Measurements from ENCODE around the gene ZNF160. TPM values are rescaled to one million over a fixed set of nuclear protein-coding genes. Genes with fewer than 3 reads are reported as not detected.
"Not testable (repeated sequence)": the region's sequence is repeated elsewhere in the genome, so short reads cannot be mapped to it uniquely, and the experiment has no call there.

Gene ZNF160
- polyA plus RNA-seq, 4 donors, result 29.5 to 90.9 (median 48.3) TPM

DNA sequence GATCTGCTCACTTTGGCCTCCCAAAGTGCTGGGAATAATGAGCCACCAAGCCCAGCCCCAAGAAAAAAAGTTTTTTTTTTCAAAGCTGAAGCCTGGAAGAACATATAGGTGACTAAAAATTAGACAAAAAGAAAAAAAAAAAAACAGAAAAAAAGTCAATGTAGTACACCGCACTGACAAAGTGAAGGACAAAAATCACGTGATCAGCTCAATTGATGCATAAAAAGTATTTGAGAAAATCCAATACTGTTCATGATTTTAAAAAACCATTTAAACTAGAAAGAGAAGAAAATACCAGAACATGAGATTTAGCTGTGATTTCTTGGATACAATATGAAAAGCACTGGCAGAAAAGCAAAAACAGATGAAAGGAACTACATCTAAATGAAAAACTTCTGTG, 69.2 kb downstream of the ZNF160 start:
- DNase-seq (ENCODE audit: low read depth in 4 of 4, low spot score in 2 of 4), result no peak

DNA sequence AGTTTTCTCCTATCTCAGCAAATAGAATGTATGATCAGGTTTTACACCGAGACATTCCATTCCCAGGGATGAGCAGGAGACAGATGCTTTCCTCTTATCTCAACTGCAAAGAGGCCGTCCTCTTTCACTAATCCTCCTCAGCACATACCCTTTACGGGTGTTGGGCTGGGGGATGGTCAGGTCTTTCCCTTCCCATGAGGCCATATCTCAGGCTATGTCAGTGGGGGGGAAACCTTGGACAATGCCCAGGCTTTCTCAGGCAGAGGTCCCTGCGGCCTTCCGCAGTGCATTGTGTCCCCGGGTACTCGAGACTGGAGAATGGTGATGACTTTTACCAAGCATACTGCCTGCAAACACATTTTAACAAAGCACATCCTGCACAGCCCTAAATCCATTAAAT, 74.9 kb downstream of the ZNF160 start:
- not testable (repeated sequence) for DNase-seq (ENCODE audit: low read depth in 4 of 4, low spot score in 2 of 4)

DNA sequence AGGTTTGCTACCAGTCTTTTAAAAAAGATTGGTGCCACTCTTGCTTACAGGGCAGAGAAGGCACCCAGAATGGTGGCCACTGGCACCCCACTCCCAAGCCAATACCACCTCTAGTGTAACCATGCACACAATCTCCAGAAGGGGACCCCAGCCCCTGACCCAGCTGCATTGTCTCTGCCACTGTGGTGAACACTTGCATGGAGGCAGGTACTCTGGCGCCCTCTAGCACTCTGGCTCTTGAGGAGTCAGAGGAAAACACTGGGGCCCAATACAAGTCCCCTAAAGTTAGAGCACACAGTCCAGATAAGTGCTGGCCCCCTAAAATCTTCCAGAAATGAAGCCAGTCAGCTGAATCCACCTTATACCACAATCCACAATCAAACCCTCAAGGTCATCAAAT, 83.5 kb downstream of the ZNF160 start:
- DNase-seq (ENCODE audit: low read depth in 4 of 4, low spot score in 2 of 4), result no peak

Other genes starting within 250 kb of the ZNF160 start
- 10 to 100 TPM; 28.9 to 51.0 (median 37.3) TPM for gene ZNF468, start 245.8 kb downstream of the ZNF160 start, polyA plus RNA-seq (ENCODE audit: insufficient read length in 4 of 4)
- 10 to 100 TPM; 14.7 to 49.8 (median 32.0) TPM for gene ZNF320, start 205.8 kb downstream of the ZNF160 start, polyA plus RNA-seq (ENCODE audit: insufficient read length in 4 of 4)
- gene ZNF888, start 180.0 kb downstream of the ZNF160 start, polyA plus RNA-seq (ENCODE audit: insufficient read length in 4 of 4), result 10 to 100 TPM in 3 of 4 donors, 1 to 10 TPM in 1; 9.5 to 18.1 (median 12.9) TPM
- 10 to 100 TPM; 11.9 to 18.3 (median 15.7) TPM for gene ZNF816, start 140.5 kb downstream of the ZNF160 start, polyA plus RNA-seq (ENCODE audit: insufficient read length in 4 of 4)
- under 1 TPM; 0.08 to 0.21 (median 0.10) TPM for gene ERVV-1, start 89.5 kb downstream of the ZNF160 start, polyA plus RNA-seq (ENCODE audit: insufficient read length in 4 of 4)
- under 1 TPM in 1 of 4 donors, not detected in 3; 0.17 TPM for gene ERVV-2, start 58.7 kb downstream of the ZNF160 start, polyA plus RNA-seq (ENCODE audit: insufficient read length in 4 of 4)
- 10 to 100 TPM; 18.7 to 28.2 (median 22.1) TPM for gene ZNF415, start 29.5 kb upstream of the ZNF160 start, polyA plus RNA-seq (ENCODE audit: insufficient read length in 4 of 4)
- gene ZNF347, start 55.6 kb upstream of the ZNF160 start, polyA plus RNA-seq (ENCODE audit: insufficient read length in 4 of 4), result 10 to 100 TPM in 3 of 4 donors, 1 to 10 TPM in 1; 9.7 to 16.9 (median 12.0) TPM
- 10 to 100 TPM in 1 of 4 donors, 1 to 10 TPM in 3; 6.3 to 12.9 (median 9.1) TPM for gene ZNF665, start 89.9 kb upstream of the ZNF160 start, polyA plus RNA-seq (ENCODE audit: insufficient read length in 4 of 4)
- gene ZNF677, start 151.5 kb upstream of the ZNF160 start, polyA plus RNA-seq (ENCODE audit: insufficient read length in 4 of 4), result 10 to 100 TPM; 45.6 to 53.5 (median 49.5) TPM
- gene VN1R2, start 154.9 kb upstream of the ZNF160 start, polyA plus RNA-seq (ENCODE audit: insufficient read length in 4 of 4), result under 1 TPM in 2 of 4 donors, not detected in 2; 0.17 to 0.33 TPM
- gene VN1R4, start 164.3 kb upstream of the ZNF160 start, polyA plus RNA-seq (ENCODE audit: insufficient read length in 4 of 4), result not detected
- 10 to 100 TPM in 1 of 4 donors, 1 to 10 TPM in 3; 7.5 to 10.8 (median 9.0) TPM for gene ZNF845, start 230.3 kb upstream of the ZNF160 start, polyA plus RNA-seq (ENCODE audit: insufficient read length in 4 of 4)